Measurements from ENCODE around the gene SREBF2. TPM values are rescaled to one million over a fixed set of nuclear protein-coding genes. Genes with fewer than 3 reads are reported as not detected.

SREBF2 gene
- total RNA-seq, 4 donors from 2014 or later: 21.4 to 28.0 (median 25.3) TPM

- no peak for TF ChIP-seq CTCF (IDR thresholded peaks at IDR 0.05; ENCODE audit: low read depth)
Observed at GRCh38 chr22:41873391-41873790, 40.5 kb downstream of the SREBF2 start.

- TF ChIP-seq CTCF (IDR thresholded peaks at IDR 0.05; ENCODE audit: low read depth): no peak
Observed at GRCh38 chr22:41874090-41874489, 41.2 kb downstream of the SREBF2 start.

GRCh38 chr22:41875531-41876270 is 42.8 kb downstream of the SREBF2 start:
- no peak for TF ChIP-seq CTCF (IDR thresholded peaks at IDR 0.05; ENCODE audit: low read depth)

- TF ChIP-seq CTCF (IDR thresholded peaks at IDR 0.05; ENCODE audit: low read depth): no peak
Observed at GRCh38 chr22:41876275-41876674, 43.4 kb downstream of the SREBF2 start.

GRCh38 chr22:41876675-41877074 is 43.8 kb downstream of the SREBF2 start:
- TF ChIP-seq CTCF (IDR thresholded peaks at IDR 0.05; ENCODE audit: low read depth): no peak

- TF ChIP-seq CTCF (IDR thresholded peaks at IDR 0.05; ENCODE audit: low read depth): no peak
Observed at GRCh38 chr22:41880653-41881052, 47.7 kb downstream of the SREBF2 start.

GRCh38 chr22:41883400-41883799 is 50.5 kb downstream of the SREBF2 start:
- no peak for TF ChIP-seq CTCF (IDR thresholded peaks at IDR 0.05; ENCODE audit: low read depth)
